Midbrain (tissue), 1 donor: Measurements from ENCODE around the gene NPAS3.

Experiments
- DNase-seq: peaks from one replicate; lab custom pipeline; 2025; lab: John Stamatoyannopoulos, UW

Gene NPAS3

DNA sequence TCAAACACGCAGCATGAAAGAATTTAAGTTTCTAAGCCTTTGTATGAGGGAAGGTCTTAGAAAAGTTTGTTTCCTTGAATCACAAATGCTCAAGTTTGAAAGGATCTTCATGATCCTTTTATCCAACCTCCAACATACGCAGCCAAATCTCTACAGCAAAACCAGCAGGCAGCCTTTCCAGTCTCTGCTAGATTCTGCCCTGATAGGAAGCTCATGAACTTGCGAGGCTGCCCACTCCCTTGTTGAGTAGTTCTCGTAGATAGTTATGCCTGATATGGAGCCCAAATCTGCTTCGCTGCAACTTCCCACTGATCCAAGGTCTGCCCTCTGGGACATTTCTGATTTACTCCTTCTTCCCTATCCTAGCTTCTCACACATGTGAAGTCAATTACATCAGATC lies 739.3 kb downstream of the NPAS3 start:
- no peak for DNase-seq

DNA sequence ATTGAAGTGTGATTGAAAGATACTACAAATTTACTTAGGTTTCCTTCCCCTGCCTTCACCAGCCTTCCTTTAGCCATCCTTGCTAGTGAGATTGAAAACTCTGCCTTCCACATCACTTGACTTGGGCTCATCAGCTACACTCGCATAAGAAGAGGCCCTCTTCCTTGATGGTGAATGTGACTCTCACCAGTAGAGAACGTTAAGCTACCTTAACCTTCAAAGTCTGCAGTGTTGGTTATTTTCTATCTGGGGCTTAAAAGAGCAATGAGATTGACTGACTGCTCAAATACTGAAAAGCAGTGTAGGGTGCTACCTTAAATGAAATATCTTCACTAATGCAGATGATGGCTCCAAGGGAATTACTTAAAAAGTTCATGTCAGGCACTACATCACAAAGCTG lies 740.3 kb downstream of the NPAS3 start:
- DNase-seq: no peak

DNA sequence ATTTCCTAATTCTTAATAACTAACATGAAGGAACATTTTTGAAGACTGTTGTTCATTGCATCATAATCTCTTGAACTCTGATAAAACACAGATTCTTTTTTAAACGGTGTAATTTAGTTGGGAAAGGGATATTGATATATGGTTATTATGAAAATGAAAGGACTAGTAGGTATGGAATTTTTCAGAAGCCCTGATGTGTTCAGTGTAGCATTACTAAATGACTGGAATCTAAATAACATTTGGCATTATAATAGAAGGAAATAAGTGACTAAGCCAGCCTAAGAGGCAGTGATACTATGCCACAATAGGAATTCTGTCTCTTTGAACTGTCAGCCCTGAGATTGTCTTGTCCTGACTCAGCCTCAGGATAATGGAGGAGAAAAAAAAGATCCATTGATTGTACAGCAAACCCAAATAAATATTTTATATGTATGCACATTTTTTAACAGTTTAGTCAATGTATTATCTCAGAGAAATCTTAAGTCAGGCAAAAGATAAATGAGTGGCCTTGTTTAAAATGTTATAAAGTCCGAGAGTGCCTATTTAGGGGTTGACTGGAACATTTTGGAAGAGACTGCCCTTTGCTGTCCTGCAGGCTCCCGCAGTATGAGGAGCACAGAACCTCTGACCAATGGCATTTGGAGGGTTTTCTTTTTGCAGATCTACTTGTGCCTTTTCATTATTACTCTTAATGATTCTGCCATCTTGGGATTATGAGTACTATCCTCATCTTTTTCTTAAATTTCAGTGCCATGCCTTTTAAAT lies 741.0 kb downstream of the NPAS3 start:
- no peak for DNase-seq

DNA sequence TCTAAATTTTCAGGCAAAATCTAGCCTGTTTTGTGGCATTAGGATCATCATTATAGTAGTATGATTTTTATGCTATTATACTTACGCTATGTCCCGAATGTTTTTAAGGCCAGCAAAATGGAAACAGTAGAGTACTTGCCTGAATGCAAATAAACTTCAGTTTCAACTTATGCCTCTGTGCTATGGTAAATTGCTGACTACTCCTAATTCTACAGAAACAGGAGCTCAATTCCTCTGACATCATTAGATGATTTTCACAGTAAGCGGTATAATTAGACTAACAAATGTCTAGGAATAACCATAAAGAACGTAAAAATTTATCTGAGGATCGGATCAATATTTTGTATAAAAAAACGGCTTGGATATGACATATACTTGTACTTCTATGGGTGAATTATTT lies 742.2 kb downstream of the NPAS3 start:
- DNase-seq: no peak

DNA sequence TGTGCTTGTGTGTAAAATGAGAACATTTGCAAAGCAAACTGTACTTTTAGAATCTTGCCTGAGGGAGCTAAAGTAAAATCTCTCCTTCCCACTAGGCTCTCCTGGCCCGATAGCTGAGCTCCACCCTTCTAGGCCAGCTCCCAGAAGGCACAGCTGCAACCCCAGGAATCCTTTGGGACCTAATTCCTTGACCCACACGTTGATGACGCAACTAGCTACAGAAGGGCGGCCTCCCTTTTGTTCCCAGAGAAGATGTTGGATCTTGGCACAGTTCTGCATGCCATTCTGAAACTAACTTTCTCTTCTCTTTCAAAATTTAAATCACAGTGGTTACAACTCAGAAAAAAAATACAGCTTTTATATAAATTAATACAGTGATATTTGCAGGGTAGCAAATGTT lies 744.1 kb downstream of the NPAS3 start:
- DNase-seq: peak; percentile 33

DNA sequence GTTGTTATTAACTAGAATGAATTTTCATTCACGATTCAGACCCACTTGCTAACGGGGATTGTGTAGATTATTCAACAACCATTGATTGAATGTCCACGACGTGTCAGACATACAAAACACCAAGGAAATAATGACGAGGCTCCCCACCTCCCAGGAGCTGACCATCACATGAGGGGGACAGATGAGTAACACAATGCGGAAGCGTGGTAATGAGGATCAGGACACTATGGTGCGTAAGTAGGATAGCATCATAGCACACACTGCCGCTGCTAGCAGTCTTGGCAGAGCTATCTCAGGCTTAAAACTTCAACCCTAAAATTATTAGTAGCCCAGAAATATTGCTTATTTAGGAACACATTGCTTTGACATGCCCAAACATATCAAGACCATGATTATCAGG lies 746.3 kb downstream of the NPAS3 start:
- DNase-seq: no peak

DNA sequence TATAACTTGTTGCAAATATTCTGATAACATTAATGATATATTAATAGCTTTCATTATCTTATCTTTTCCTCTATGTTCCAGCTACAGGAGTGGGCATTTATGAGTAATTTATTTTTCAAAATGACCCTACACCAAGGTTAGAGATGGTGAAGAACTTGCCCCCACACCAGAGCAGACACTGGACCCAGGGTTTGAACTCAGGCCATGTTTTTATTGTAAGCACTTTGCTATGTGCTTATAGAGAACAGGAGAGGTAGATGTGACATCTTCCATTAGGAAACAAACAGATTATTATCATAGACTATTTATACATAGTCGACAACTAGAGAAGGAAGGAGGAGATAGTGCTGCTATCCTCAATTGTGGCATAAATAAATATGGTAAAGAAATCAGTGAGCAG lies 747.0 kb downstream of the NPAS3 start:
- DNase-seq: no peak

DNA sequence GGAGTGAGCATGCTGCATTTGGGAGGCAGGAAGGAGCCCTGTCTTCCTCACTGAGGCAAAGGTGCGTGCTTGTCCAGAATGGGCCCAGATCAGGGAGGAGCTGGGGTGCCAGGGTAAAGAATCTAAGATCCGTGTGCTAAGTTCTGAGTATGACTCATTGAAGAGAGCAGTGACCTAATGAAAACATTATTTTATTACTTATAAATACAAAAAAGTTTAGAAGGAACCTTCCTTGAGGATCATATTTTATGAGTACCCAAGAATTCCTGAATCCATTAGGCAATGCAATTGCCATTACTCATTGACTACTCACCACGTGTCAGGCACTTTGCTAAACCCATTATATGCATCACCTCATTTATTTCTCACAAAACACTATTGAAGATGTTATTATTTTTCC lies 747.5 kb downstream of the NPAS3 start:
- DNase-seq: no peak

DNA sequence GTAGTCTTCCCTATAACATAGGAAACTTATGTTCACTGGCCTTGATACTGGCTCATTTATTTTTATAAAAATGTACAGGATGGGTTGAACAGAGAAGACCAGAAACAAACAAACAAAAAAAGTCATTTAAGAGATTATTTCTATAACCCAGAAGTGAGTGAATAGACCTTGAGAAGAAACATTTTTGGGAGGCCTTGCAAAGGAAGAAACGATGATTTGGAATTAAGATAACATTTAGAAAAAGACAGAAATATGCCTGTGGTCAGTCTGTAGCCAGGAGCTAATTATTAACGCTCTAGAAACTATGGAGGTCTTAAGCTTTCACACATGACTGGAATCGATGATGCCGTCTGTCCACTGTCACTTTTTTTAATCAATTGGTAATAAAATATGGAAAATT lies 748.2 kb downstream of the NPAS3 start:
- no peak for DNase-seq

DNA sequence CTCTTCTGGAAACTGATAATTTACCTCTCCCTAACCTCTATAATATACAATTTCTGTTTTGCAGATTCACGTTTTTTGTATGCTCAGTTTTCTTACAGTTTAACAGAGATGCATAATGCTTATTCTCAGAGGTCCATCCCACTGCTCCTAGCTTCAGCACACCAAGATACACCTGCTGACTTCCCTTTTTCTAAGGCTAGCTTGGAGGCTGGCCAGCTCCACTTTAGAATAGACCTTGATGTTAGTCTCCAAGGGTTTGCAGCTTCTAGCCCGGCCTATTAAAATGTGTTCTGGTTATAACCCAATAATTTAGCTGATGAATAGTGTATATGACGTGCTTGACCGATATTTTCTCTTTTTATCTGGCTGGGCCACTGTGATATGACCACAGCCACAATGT lies 751.0 kb downstream of the NPAS3 start:
- DNase-seq: no peak

DNA sequence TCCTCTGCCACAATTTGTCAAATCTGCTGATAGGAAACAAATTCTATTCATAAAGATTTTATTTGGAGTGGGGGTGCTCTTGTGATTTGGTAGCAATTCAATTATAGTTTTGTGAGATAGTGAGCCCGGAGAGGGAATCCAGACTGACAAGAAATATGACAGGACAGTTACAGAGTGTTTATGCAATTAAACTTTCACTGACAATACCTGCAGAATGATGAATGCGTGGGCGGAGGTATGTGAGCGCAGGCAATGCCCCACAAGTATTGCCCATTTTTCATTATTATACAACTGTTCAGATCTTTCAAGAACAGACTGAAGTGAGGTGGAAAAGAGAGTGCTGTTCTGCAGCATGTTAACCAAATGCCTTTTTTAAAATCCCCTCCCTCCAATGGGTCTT lies 753.2 kb downstream of the NPAS3 start:
- DNase-seq: no peak

DNA sequence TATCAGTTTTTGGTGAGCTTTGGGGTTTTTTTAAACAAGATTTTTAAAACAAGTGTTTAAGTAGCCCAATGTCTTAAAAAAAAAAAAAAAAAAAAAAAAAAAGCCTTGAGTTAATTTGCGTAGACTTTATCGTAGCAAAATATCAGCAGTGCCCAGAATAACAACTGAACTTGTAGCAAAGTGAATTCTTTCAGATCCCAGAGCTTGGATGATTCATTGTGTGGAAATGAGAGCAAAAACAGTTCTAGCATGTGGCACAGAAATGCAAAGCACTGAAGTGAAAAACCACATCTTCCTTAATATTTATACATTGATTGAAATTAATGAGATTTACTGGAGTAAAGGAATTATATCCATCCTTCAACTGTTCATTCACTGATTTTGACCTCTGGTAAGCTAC lies 754.1 kb downstream of the NPAS3 start:
- DNase-seq: no peak

DNA sequence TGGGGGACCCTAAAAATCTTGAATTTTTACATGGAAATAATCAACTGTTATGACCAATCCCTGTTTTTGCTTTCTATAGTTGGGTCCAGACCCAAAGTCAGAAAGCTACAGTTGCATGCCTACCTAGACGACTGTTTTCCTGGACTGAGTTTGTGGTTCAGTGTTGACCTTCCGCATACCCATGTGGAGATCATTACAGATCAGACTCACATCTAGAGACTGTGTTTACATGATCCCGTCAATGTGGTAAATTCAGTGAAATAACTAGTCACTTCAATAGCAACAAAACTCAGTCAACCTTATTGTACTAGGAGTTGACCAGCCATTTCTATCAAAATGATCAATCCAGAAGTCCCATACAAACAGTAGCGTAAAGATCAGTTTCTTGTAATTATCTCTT lies 754.6 kb downstream of the NPAS3 start:
- DNase-seq: no peak

DNA sequence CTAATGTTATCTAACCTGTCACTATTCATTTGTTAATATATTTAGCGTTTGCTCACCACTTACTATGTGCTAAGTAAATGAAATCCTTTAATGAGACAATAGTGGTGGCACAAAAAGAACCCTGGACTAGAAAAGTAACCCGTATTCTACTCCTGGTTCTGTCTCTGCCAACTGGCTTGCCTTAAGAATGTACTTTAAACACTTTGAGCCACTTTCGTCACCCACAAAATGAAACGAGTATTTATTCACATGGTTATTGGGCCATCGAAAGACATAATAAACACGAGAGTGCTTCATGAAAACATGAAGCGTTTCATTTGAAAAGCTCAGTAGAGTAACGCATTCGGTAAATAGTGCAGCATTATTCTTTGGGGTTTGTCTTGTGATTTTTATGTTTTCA lies 757.5 kb downstream of the NPAS3 start:
- DNase-seq: no peak

DNA sequence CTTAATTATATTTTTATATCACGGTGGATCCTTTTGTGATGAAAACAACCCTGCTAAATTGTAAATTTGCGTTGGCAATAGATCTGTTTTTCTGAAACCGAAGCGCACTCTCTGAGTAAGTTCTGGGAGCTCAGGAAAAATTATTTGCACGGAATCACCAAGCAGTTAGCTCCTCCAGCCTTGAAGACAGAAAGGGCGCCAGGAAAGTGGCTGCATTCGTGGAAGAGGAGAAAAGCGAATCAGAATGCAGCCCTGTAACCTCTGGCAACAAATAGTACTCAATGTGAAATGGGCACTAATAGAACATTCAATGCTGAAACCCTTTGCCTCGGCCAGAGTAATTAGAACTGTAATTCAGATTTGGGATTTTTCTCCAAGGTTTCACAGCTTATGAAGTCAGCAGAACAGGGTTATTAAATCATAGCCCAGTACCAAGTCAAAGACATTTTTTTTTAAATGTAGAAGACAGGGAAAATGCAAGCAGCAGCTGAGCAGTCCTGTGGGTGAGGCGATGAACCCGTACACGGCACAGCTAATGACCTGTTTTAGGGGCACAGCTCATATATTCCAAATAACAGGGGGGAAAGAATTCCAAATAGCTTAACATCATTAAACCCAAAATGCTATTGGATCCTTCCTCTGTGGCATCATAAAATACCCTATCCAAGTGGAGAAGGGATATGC lies 760.8 kb downstream of the NPAS3 start:
- peak; percentile 66 for DNase-seq

DNA sequence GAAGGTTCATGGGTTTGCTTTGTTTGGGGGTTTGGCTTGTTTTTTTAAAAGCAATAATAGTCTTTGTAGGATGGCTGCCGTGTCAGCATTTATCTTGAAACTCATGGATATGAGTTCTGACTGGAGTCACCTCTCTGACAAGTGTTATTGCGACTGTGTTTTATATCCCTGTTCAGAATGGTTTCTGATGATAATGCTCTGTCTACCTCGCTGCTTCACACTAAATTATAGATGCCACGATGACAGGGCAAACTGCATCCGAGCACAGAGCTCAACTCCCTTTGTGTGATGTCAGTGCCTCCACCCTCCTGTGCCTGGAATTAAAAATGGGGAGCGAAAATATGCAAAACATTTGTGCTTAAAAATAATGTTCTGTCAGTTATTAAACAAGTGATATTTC lies 761.4 kb downstream of the NPAS3 start:
- DNase-seq: no peak

DNA sequence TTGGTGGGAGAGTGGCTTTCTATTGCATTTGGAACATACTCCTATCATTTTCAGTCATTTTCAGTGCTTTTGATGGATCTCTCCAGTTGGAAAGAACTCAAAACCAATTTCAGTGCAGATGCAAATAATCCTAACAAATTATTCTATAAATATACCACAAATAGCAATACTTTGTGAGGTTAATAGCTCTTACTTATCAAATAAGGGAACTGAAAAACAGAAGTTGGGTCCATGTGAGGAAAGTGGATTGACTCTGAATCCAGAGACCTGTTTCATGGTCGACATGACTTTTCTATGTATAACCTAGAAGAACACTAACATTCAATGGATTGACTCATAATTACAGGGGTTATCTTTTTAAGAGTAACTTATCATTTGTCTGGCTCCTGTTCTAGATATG lies 763.6 kb downstream of the NPAS3 start:
- DNase-seq: no peak

DNA sequence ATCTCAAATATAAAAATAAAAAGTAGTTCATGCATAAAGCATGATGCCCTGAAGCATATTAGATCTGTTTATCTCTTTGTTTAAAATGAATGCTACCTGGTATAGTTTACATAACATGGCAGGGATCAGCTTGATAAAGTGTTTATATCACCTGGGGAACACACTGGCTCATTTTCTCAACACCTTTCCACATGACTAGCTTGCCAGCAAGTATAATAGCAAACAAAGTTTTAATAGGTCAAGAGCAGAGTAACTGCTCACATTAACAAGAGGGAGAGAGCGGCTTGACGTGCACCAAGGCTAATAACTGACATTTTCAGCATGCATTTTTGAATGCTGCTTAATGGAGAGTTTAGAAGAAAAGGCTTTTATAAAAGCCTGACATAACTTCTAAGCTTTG lies 765.8 kb downstream of the NPAS3 start:
- no peak for DNase-seq

DNA sequence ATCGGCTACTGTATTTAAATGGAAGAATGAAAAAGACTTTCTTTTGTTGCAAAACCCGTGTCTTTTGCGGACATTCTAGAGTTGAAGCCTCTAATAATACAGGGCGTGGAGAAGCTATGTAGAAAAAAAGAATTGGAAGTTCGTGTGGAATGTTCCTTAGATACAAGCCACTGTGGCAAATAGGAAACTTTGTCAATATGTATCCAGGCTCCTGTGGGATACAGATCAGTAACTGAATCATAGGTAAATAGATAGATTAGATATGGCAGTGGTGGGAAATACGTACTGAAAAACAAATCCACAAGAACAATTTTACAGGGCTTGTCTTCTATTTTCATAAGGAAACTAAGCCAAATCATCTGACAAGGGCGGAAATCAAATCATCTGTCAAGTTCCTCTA lies 766.8 kb downstream of the NPAS3 start:
- no peak for DNase-seq

DNA sequence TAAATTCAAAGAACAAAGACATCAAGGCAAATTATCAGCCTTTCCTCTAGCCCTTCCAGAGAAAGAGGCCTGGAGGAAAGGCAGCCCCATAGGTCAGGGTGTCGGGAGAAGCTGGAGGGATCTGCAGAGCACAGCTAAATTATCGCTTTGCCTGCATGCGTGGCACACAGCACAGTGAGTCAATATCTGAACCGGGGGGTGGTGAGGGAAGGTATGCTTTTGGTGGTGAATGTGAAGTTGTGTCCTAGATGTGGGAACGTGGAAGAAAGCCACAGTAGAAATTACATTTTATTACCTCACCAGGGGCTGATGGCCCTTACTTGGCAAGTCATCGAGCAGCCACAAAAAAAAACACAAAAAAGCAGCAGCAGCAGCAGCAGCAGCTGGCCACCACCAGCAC lies 769.0 kb downstream of the NPAS3 start:
- DNase-seq: no peak

DNA sequence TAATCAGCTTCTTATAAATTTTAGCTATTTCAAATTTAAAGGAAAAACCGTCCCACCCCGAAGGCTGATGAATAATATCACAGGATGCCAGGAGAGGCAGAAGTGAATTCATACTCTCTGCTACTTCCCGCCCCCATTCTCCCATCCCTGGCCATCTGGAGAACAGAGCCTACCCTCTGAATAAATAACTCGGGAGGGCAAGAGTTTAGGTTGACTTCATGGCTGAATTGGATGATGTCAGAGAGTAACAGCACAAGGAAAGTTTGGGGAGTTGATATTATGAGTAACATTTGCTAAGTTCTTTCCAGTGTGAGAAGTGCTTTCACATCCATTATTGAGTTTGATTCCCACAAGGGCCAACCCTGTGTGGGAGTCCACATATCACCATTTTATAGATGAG lies 770.6 kb downstream of the NPAS3 start:
- no peak for DNase-seq

DNA sequence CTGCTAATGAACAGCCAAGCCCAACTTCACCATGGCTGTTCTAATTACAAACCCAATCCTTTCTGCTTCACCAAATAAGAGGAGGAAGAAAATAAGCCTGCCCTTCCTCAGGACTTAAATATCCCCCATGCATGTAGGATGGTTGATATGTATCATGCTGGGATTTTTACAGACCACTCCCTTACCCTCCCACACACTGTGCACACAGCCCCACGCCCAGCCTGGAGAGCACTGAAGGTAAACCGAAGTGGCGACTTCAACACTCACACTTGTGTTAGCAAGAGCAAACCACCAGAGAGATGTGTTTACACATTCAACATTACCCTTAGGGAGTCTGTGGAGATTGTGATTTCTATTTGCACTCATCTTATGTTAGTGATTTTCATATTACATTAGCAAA lies 771.0 kb downstream of the NPAS3 start:
- no peak for DNase-seq

DNA sequence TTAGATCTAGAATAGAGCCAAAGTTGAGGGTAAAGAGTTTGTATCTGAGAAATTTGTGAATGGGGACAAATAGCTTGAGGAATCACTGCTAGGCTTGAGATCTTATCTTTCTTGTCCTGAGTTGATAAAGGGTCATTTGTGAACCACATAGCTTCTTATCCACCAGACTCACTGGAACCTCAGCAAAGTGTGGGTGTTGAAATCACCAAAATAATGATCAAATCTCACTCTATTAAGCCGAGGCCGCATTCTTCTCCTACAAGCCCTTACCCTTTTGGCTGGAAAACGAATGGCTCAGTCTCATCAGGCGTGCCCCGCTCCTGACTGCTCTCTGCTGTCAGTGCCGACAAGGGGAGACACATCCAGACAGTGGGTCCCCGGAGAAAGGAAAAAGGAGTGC lies 771.6 kb downstream of the NPAS3 start:
- DNase-seq: no peak

DNA sequence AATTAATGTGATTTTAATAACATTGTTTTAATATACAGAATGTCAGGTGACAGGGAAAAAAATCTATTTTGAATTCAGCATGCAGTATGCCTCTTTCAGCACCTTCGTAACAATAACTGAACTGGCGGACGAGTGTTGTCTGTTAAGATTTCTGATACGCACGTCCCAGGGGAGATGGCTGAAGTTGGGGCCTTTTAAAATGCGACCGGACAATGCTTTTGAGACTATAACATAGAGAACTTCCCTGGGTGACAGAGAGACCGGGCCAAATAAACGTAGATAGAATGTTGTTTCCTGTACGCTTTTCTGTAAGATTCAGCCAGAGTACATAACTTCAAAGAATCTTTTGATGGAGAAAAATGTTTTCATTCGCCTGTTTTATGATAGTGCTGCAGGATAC lies 772.5 kb downstream of the NPAS3 start:
- DNase-seq: no peak
